ENCODE data around the gene HECTD4.
"Not testable (repeated sequence)": the region's sequence is repeated elsewhere in the genome, so short reads cannot be mapped to it uniquely, and the experiment has no call there.

GRCh38 chr12:112334999-112335398 is 47.2 kb downstream of the HECTD4 start:
- TF ChIP-seq CTCF (conservative IDR thresholded peaks at IDR 0.05; ENCODE audit: low read length); EZH2phosphoT487 (IDR thresholded peaks at IDR 0.05; ENCODE audit: borderline replicate concordance, low read depth, low read length): not testable (repeated sequence)
